Ureter (tissue), 1 donor: Measurements from ENCODE around the gene DIP2C. TPM values are rescaled to one million over a fixed set of nuclear protein-coding genes. Genes with fewer than 3 reads are reported as not detected.
"Not testable (repeated sequence)": the region's sequence is repeated elsewhere in the genome, so short reads cannot be mapped to it uniquely, and the experiment has no call there.

ENCODE experiments used
- DNase-seq: peaks from one replicate; pipeline ENCODE4 v3.0.0-alpha.2; 2020; ENCODE audit warnings: low spot score
- total RNA-seq: library from RNA; stranded (reverse); gene quantifications from one replicate; pipeline ENCODE4 v1.2.4, GENCODE V29; 2023
- donor health status: DM: yes; HTN: yes; CAD: no.

DIP2C gene
- total RNA-seq, 1 donor from 2014 or later = 26.8 TPM

DNA sequence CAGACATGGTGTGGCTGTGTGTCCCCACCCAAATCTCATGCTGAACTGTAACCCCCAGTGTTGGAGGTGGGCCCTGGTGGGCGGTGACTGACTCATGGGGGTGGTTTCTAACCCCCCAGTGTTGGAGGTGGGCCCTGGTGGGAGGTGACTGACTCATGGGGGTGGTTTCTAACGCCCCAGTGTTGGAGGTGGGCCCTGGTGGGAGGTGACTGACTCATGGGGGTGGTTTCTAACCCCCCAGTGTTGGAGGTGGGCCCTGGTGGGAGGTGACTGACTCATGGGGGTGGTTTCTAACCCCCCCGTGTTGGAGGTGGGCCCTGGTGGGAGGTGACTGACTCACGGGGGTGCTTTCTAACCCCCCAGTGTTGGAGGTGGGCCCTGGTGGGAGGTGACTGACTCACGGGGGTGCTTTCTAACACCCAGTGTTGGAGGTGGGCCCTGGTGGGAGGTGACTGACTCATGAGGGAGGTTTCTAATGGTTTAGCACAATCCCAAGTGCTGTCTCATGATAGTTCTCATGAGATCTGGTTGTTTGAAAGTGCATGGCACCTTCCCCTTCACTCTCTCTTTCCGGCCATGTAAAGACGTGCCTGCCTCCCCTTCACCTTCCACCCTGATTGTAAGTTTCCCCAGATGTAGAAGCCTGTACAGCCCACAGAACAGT lies 78.7 kb downstream of the DIP2C start:
- DNase-seq = not testable (repeated sequence)

DNA sequence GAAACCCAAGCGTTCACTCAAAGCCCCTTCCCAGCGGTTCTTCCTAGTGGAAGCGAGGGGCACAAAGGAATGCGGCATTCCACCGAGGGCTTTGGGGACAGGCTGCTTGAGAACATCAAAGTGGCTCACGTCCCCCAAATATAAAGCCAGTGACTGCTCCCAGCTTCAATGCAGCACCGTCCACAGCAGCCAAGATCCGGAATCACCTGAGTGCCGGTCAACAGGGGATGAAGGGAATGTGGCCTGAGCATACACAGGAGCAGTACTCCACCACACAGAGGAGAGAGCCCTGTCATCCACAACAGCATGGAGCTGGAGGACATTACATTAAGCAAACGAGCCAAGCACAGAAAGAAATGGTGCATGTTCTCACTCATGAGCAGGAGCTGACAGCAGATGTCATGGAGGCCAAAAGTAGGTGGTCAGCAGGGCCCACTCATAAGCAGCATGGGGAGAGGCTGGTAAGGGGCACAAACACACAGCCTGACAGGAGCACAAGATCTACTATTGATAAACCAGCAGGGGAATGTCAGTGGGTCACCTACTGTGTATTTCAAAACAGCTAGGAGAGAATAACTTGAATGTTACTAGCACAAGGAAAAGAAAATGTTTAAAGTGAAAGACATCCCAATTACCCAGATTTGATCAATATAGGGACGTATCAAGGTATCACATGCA lies 79.5 kb downstream of the DIP2C start:
- DNase-seq = no peak

DNA sequence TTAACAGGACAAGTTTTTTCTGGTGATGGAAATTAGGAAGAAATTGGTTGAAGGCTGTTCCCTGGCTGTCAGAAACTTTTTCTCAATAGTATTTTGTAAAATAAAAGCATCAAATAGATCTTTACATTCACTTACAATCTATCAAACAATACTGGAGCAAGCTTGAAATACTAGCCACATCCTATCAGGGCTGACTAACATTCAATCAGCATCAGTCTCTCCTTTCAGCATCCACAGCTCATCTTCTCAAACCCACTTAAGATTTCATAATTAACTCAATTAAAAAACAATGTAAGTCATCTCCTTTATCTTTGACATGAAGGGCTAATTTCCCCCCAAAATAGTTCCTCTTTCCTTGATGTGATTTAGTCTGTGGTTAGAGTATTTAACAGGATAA lies 80.2 kb downstream of the DIP2C start:
- no peak for DNase-seq

DNA sequence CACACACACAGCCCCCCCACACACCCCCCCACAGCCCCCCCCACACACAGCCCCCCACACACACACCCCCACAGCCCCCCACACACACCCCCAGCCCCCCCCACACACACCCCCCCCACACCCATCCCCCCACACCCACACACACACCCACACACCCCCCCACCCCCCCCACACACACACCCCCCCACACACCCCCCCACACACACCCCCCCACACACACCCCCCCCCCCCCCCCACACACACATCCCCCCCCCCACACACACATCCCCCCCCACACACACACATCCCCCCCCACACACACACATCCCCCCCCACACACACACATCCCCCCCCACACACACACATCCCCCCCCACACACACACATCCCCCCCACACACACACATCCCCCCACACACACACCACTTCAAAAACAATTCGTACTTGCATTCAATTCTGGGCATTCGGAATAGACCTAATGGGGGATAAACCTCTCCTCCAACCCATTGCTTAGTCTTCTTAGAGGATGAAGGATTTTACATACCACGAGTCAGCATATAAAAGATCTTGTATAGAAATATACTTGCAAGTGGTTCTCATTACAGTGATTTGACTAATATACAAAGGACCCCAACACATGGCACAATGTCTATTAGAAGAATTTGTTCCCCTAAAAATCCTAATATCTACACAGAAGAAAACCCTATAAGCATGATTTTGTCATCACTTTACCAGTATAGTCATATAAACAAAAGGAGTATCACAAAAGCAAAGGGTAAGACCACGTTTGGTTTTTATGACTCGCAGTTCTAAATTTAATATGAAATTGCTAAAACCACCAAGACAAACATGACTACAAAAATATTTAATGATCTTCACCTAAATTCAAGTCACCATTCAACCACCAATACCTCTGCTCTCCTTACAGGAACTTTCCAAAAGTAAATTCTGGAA lies 80.9 kb downstream of the DIP2C start:
- DNase-seq = no peak

DNA sequence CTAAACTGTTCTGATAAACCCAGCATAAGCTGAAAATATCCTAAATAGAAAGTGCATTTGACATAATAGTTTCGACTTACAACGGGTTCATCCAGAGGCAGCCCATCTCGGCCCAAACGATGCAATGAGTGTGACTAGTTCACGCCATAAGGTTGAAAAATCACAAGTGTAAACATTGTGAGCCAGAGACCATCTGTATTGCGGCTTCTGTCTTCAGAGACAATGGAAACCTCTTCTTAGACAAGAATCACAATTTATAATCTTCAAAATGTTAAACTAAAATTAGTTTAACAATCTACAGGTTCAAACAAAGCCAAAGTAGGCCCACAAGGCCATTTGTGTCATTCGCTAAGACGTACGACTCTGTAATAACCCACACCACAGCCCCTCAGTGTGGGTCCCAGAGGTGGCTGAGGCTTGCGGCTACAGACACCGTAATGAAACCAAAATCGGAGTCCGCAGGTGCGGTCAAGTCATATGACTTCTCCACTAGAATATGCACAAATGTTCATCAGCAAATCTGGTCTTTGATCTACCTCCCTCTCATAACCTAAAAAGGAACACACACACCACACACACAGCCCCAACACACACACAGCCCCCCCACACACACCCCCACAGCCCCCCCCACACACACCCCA lies 81.8 kb downstream of the DIP2C start:
- DNase-seq = no peak

DNA sequence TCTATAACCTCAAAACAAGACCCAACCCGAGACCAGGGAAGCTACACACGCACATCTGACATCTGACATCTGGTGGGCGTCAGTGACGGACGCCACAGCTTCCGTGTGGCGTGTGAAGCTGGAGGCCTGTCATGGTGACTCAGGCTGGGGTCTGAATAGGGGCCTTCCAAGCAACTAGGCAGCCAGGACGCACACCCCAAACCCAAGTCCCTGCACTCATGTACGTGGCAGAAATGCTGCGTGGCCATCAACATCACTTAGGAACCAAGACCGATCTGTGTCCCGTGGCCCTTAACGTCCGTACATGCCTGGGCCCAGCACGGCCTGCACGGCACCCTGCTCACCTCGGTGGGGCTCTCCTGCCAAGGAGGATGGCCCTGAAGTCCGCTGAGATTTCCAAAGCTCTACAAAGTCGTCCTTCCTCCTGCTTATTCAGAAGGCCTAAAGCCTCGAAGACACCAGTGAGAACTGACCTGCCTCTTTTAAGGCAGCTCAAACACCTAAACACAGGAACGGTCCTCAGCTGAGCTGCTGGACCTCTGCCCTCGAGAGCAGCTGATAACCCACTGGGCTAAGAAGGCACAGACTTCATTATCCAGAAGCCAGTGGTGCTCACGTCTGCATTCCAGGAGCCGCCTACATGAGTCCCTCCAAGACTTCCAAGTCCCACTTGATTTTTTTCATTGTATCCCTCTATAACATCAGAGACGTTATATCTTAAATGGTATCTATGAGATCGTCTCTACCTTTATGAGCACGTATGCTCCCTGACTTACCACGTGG lies 82.5 kb downstream of the DIP2C start:
- DNase-seq = no peak

DNA sequence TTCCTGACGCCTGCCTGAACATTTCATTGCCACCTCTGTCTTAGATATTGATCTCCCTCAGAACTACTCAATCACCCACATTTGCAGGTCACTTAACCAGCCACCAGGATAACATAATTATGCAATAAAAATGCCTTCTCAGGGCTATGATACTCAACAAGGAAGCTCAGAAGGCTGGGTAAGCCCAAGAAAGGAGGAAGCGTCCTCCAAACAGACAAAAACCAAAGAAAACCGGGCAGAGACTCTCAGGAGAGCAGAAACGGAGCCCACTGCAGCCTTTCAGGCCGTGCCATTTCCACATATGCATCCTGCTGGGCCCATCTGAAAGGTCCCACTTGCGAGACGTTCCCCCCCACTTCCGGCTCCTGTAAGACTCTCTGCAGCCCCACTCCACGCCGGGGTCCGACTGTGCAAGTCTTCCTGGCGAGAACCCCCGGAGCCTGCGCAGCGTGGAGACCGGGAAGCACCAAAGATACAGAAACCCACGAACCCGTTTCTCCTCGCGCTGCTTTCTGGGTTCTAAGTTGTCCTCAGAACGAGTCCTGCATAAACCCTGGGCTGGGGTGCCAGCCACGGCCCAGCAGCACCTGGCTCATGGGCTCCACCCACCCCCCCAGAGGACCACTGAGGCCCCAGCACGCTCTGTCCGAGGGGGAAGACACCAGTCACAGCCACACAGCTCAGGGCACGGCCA lies 83.7 kb downstream of the DIP2C start:
- no peak for DNase-seq

DNA sequence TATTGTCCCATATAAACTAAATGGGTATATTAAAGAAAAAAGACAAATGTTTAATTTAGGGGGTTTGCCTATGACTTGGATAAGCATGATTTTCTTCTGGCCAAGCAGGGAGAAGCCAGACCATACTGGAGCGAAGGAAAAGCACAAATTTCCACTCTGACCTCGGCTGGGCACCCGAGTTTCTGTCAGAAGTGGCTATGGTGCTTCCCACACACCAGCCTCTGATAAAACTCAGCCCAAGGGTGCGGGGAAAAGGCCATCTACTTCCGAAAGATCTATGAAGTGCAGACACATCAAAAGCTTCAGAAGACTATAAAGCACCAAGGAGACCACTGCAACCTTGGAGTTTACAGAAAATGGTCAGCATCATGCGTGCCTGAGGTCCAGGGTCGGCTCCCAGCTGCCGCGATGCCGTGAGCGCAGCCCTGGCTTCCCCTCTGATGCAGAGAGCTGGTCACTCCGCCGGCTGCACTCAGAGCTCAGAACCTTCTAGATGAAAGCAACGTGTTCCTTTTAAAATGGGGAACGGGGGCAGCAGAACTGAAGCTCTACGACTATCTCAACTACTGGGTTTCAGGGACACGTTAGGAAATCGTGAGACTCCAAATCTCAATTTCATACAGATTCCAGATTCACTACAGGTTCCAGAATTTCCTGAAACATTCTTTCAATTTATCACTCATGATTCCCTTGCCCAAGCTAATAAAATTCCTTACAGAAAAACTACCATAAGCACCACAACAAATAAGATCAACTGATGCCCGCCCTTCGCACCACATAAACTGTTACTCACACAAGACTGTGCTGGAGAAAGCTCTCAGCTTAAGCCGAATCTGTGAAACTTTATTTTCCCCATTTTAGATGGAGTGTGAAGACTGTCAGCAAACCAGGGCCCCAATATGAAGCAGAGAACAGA lies 84.5 kb downstream of the DIP2C start:
- no peak for DNase-seq

DNA sequence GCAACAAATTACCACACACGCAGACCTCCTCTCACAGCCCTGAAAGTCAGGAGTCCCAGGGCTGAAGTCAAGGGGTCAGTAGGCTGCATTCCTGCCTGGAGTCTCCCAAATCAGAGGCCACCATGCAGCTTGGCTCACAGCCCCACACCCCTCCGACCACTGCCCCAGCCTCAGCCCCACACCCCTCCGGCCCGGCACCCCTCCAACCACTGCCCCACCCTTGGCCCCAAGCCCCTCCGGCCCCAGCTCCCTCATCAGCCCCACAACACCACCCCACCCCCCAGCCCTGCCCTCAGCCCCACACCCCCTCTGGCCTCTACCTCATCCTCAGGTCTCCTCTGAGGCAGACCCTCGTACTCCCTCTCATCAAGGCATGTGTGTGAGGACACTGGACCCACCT lies 85.7 kb downstream of the DIP2C start:
- DNase-seq = no peak

DNA sequence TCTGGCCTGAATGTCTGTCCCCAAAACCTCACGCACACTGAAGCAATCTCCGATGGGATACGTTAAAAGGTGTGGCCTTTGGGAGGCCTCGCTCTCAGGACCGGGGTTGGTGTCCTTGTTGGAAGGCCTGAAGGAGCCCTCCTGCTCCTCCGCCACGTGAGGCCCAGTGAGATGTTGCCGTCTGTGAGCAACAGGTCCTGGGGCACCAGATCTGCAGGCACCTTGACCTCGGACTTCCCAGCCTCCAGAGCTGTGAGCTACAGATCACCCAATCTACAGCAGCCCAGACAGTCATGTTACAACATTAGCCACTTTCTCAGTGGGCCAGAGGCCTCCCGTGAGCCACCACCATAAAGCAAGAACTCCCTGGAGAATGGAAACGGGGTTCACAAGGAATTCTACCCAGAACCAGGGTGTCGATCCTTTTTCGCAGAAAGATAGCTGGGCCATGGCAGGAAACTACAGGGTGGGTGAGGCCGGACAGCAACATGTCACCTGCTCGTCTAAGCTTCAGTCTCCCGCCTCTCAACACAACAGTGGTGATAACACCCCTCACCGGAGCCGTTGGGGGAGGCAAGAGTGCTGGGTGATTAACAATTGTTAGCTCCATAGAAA lies 87.0 kb downstream of the DIP2C start:
- DNase-seq = no peak

DNA sequence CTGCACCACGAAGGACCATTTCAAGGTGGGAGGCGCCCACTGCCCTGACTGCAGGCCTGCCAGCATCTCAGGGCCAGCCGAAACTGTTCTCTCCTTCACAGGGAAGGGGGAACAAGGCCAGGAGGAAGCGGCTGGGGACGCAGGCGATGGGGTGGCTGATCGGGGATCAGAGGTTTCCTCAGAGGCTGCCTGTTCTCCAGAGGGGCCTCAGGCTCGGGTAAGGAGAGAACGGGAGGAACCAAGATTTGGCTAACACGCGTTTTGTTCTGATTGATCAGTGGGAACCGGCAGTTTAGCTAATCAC lies 87.9 kb downstream of the DIP2C start:
- no peak for DNase-seq

DNA sequence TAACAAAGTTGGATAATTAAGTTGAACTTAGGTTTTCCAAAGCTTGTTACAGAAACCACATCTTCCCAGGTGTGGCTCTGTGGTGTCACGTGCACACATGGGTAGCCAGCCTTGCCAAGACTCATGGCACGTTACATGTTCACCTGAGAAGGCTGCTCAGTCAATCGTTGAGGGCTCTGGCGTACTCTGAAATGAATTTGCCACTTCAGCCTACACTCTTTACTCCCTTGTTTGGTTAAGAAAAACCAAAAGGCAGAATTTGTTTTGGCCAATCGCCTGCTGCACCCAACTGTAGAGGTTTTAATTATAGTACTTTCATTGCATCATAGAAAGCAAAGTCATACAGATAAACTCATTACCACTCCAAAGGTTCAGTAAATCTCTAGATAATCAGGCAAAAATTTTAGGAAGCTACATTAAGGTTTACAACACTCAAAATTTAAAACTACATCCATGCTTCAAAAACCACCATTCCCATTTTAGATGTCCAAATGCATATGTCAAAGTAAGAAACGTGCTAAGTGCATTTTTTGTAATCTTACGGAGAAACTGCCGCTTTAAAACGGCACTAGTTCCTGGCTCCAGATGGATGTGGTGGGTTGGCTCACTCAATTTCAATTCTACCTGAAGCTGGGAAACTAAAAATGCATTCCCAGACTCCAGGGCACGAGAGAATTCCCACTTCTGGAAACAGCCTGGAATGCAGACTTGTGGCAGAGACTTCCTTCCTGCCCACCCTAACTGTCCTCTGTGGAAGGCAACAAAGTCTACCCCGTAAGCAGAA lies 88.4 kb downstream of the DIP2C start:
- DNase-seq = no peak

DNA sequence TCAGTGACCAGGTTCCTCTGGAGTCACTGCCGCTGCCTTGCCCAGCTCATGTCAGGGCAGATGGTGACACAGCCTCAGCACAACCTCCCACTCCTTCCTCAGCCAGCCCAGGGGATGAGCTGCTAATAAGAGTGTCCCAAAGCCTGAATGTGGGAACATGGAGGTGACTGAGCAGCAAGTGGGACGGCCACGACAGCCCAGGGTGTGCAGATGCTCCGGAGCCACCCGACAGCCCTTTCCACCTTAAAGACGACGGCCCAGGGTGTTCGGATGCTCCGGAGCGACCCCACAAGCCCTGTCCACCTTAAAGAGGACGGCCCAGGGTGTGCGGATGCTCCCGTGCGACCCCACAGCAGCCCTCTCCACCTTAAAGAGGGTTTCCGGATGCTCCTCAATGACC lies 89.2 kb downstream of the DIP2C start:
- no peak for DNase-seq

DNA sequence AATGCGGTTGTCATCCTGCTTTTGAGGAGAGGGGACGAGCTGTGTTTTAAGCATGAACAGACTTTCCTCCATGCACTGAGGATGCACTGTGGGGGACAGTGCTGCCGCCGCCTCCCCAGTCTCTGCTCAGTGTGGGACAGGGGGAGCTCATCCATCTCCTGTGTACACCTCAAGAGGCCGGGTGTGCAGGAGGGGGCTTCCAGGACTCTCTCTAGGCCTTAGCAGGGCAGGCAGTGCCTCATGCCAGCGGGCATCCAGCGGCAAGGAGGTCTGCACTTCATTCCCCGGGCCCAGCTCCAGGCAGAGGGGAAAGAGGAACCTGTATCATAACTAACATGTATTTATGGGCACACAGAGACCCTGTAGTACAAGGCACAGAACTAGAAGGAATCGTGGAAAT lies 89.7 kb downstream of the DIP2C start:
- no peak for DNase-seq

DNA sequence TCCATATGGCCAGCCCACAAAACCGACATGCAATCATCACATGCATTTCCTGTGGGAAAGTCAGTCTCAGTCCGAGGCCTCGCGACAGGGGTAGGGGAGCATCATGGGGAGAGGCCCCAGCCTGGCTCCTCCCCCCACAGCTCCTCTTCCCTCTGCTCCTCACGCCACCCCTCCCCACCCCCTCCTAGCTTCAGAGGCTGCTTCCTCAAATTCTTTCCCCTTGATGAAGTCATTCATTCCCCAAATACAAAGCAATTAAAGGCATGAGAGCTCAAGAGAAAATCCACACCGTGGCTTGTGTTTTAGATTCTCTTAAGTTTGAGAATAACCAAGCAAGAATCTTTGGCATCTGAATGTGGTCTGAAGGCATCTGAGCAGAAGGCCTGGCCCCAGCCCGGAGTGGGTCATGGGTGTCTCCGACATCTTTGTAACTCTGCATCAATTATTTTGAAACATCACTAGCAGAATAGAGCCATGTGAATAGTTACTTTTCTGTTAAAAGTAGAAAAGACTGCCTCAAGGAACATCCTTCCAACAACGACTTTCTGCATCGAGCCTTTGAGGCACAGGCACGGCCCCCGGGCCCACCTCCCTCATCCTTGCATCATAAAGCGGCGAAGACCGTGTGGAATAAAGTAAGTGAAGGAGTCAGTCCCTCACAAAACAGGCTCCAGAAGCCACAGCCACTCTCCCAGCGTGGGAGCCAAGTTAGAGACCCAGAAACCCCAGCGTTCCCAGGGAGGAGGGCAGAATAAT lies 90.9 kb downstream of the DIP2C start:
- no peak for DNase-seq

DNA sequence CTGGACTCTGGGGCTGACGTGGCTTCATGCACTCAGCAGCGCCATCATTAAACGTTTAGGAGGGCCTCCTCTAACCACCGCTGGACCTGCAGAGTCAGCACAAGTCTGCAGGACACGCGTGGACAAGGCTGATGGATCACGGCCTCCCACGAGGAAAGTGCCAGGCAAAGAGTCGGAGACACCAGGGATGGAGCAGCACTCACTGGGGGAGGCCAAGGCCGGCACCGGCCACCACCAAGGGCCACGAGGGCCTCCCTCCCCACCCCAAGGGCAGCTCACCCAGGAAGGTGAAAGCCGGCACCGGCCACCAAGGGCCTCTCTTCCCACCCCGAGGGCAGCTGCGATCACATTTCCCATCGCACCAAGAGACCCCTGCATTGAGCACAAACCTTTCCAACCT lies 91.5 kb downstream of the DIP2C start:
- no peak for DNase-seq

DNA sequence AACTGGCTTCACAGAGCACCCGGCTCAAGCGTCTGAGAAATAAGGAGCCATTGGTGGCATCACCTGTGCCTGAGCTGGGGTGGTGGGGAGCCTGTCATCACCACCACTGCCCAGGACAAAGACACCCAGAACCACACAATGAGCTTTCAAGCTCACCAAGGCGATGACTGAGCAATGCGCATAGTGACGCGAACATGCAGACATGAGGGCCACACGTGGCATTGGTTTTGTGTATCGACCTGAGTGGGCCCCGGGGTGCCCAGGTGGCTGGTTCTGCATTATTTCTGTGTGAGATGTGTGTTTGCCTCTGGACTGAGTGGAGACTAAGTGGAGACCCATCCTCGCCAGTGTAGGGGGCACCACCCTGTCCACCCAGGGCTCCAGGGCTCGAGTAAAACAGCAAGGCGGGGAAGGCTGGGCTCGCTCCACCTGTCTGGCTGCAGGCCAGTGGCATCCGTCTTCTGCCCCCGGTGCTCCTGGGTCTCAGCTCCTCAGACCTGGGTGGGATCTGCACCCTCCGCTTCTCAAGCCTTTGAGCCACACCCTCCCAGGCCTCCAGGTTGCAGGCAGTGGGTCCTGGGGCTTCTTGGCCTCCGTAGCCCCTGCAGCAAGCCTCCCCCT lies 92.6 kb downstream of the DIP2C start:
- DNase-seq = no peak
